HUDEP-2 (cell line): ENCODE measurements around the gene ZCCHC24.
"Not testable (repeated sequence)": the region's sequence is repeated elsewhere in the genome, so short reads cannot be mapped to it uniquely, and the experiment has no call there.

Experiments used
- DNase-seq, 76 experiments: peaks; one replicate each; lab custom pipeline; 2025; ENCODE audit not compliant: unreplicated experiment in 76 of 76; lab: John Stamatoyannopoulos, UW

ZCCHC24 gene

DNA sequence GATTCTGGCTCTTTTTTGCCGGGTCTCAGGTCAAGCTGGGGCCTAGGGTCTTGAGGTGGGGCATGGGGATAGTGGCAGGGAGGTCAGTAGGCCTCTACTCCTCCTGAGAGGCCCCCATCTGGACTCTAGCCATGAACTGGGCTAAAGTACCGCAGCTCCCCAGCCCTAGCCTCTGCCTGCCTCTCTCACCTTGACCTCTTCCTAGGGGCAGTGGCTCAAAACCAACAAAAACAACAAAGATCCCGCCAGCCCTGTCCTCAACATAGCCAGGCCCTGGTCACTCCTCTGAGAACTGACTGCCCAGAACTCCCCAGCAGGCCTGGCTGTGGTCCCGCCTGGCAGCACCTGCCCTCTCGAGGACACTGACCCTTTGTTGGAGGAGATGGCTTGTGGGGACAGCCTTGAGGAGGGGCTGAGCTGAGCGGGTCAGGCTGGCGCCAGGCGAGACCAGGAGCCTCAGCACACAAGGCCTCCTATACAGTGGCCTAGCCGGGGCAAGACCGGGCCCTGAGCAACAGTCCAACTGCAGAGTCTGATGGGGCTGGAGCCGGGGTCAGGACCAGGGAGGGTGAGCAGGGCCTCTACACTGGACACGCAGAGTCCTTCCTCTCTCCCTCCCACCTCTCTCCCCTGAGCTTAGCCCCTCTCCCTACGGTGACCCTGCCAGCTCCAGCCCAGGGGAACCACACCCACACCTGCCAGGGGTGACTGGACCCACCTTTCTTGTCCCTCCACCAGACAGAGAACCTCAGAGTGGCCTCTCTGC lies 109.8 kb downstream of the ZCCHC24 start:
- DNase-seq, result no peak

- no peak for DNase-seq
Measured at GRCh38 chr10:79335094-79335469, 110.3 kb downstream of the ZCCHC24 start.

- no peak for DNase-seq
Measured at GRCh38 chr10:79334573-79334972, 110.9 kb downstream of the ZCCHC24 start.

GRCh38 chr10:79333513-79333912 lies 111.9 kb downstream of the ZCCHC24 start:
- DNase-seq, result no peak

GRCh38 chr10:79332610-79333315 lies 112.7 kb downstream of the ZCCHC24 start:
- not testable (repeated sequence) for DNase-seq
